HEK293T (cell line): Measurements from ENCODE around the gene DMTF1.

Source experiments
- ARNT ChIP-seq: fragments of 450-650 bp; IDR thresholded peaks from 2 replicates; pipeline ENCODE4 v1.6.1; 2017; ENCODE audit warnings: mild to moderate bottlenecking
- BHLHE40 ChIP-seq: fragments of 450-650 bp; IDR thresholded peaks from 2 replicates; pipeline ENCODE4 v1.6.1; 2016; ENCODE audit warnings: mild to moderate bottlenecking, moderate library complexity, borderline replicate concordance
- FOXA1 ChIP-seq: fragments of 450-650 bp; IDR thresholded peaks from 2 replicates; pipeline ENCODE4 v1.6.1; 2016; ENCODE audit warnings: mild to moderate bottlenecking
- FOXK2 ChIP-seq: fragments of 450-650 bp; IDR thresholded peaks from 2 replicates; pipeline ENCODE4 v1.6.1; 2016; ENCODE audit warnings: mild to moderate bottlenecking
- FOXM1 ChIP-seq: fragments of 450-650 bp; IDR thresholded peaks from 2 replicates; pipeline ENCODE4 v1.6.1; 2017; ENCODE audit warnings: mild to moderate bottlenecking, borderline replicate concordance
- HDGF ChIP-seq: fragments of 450-650 bp; IDR thresholded peaks from 2 replicates; pipeline ENCODE4 v1.6.1; 2017; ENCODE audit warnings: antibody characterized with exemption, borderline replicate concordance
- L3MBTL2 ChIP-seq: fragments of 450-650 bp; conservative IDR thresholded peaks from 2 replicates; pipeline ENCODE4 v1.6.1; 2016; ENCODE audit warnings: mild to moderate bottlenecking
- LEF1 ChIP-seq: fragments of 450-650 bp; IDR thresholded peaks from 2 replicates; pipeline ENCODE4 v1.6.1; 2017; ENCODE audit warnings: mild to moderate bottlenecking, borderline replicate concordance
- NFRKB ChIP-seq: fragments of 450-650 bp; IDR thresholded peaks from 2 replicates; pipeline ENCODE4 v1.6.1; 2016; ENCODE audit warnings: mild to moderate bottlenecking, moderate library complexity
- SP1 ChIP-seq: fragments of 450-650 bp; IDR thresholded peaks from 2 replicates; pipeline ENCODE4 v1.6.1; 2017
- SUZ12 ChIP-seq: fragments of 450-650 bp; IDR thresholded peaks from 2 replicates; pipeline ENCODE4 v1.6.1; 2016; ENCODE audit warnings: mild to moderate bottlenecking
- TARDBP ChIP-seq: fragments of 450-650 bp; IDR thresholded peaks from 2 replicates; pipeline ENCODE4 v1.6.1; 2016
- ZNF384 ChIP-seq: fragments of 450-650 bp; IDR thresholded peaks from 2 replicates; pipeline ENCODE4 v1.6.1; 2016

DNA sequence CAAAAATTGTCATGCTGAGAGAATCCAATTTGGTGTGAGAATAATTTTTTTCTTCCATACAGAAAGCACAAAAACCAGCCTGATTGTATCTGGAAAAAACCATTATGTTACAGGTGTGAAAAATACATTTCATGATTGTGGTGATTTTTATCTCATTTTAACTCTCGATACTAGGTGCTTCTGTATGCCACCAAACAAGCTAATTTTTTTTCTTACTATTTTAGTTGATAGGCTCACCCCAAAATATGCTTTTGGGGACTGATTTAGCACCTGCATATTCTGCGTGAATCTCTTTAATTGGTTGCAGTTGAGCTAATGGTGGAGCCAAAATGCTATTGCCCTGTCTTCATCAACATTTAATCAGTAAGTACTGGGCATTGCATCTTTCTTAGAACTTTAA, 1.9 kb downstream of the DMTF1 start:
- no peak for TF ChIP-seq L3MBTL2
- no peak for TF ChIP-seq LEF1
- no peak for TF ChIP-seq BHLHE40
- no peak for TF ChIP-seq ZNF384
- no peak for TF ChIP-seq FOXK2
- TF ChIP-seq SUZ12 = no peak
- no peak for TF ChIP-seq FOXA1
- no peak for TF ChIP-seq TARDBP
- TF ChIP-seq FOXM1 = no peak
- no peak for TF ChIP-seq SP1
- TF ChIP-seq NFRKB = no peak
- no peak for TF ChIP-seq ARNT
- no peak for TF ChIP-seq HDGF
